Astrocyte of the spinal cord (primary cell): ENCODE data around the gene AGBL3.
"Not testable (repeated sequence)": the region's sequence is repeated elsewhere in the genome, so short reads cannot be mapped to it uniquely, and the experiment has no call there.

Experiments
- DNase-seq: peaks from one replicate; pipeline ENCODE4 v3.0.0; 2011; ENCODE audit warnings: low read depth, low spot score
- H3K4me3 ChIP-seq: 2 replicates; pipeline ENCODE4 v1.5.1; 2011; ENCODE audit warnings: low read depth, mild to moderate bottlenecking, low read length, moderate library complexity
- in situ Hi-C: cut with HindIII; loops from 2 replicates; pipeline ENCODE4 v1.10.0; 2017; ENCODE audit warnings: low sequenced_read_pairs
- TF ChIP-seq, protein P1 (sequence below): IDR thresholded peaks from 2 replicates; pipeline ENCODE4 v1.5.1; 2012; ENCODE audit warnings: low read depth, mild to moderate bottlenecking, low read length, inconsistent platforms

AGBL3 gene

GRCh38 chr7:135121868-135122267 lies 135.6 kb downstream of the AGBL3 start:
- in situ Hi-C loops, result no loop called here
- TF ChIP-seq, protein P1, sequence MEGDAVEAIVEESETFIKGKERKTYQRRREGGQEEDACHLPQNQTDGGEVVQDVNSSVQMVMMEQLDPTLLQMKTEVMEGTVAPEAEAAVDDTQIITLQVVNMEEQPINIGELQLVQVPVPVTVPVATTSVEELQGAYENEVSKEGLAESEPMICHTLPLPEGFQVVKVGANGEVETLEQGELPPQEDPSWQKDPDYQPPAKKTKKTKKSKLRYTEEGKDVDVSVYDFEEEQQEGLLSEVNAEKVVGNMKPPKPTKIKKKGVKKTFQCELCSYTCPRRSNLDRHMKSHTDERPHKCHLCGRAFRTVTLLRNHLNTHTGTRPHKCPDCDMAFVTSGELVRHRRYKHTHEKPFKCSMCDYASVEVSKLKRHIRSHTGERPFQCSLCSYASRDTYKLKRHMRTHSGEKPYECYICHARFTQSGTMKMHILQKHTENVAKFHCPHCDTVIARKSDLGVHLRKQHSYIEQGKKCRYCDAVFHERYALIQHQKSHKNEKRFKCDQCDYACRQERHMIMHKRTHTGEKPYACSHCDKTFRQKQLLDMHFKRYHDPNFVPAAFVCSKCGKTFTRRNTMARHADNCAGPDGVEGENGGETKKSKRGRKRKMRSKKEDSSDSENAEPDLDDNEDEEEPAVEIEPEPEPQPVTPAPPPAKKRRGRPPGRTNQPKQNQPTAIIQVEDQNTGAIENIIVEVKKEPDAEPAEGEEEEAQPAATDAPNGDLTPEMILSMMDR, result no peak
- no peak for DNase-seq
- no peak overlapping the region for H3K4me3 ChIP-seq

GRCh38 chr7:135124631-135125030 lies 138.3 kb downstream of the AGBL3 start:
- DNase-seq, in situ Hi-C loops, H3K4me3 ChIP-seq: not testable (repeated sequence)

GRCh38 chr7:135128931-135129330 lies 142.6 kb downstream of the AGBL3 start:
- DNase-seq, result no peak
- no peak overlapping the region for H3K4me3 ChIP-seq
- TF ChIP-seq, protein P1, result no peak
- in situ Hi-C loops, result no loop called here

GRCh38 chr7:135129579-135129978 lies 143.3 kb downstream of the AGBL3 start:
- TF ChIP-seq, protein P1, result no peak
- in situ Hi-C loops, result no loop called here
- no peak overlapping the region for H3K4me3 ChIP-seq
- no peak for DNase-seq

DNA sequence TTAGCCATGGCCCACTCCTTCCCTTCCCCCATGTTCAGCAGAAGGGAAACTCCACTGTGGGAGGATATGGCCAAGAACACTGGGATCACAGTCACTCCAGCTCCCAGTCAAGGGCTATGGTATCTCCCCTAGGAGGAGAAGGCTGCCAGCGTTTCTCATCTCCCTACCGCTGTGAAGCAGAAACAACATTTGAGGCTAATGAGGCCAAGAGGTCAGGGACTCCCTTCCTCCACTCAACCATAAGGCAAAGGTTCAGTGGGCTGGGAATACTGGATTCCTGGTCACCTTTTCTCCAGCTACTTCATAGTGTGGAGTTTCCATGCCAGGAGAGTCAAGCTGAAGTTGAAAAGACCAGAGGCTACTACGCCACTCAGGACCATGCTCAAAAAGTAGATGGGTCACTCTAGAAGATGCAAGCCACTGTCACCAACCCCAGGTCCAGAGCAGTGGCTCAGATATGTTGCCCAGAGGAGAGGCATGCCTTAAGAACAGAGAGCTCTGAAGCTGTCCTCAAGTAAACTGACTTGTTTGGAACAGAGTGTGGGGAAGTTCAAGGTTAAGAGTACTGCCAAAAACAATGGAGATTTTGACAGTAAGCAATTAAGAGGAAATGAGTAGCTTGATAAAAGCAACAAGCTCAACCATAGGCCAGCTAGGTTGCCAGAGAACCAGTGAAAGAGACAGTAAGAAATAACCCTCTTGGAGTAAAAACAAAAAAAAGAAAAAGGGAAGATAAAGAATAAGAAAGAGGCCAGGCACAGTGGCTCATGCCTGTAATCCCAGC lies 157.8 kb downstream of the AGBL3 start:
- TF ChIP-seq, protein P1, result no peak
- H3K4me3 ChIP-seq, result no peak overlapping the region
- in situ Hi-C loops, result no loop called here
- no peak for DNase-seq

GRCh38 chr7:135147341-135147898 lies 161.1 kb downstream of the AGBL3 start:
- in situ Hi-C loops, result no loop called here
- H3K4me3 ChIP-seq, result peak overlapping the region; percentile 1
- DNase-seq, result peak; percentile 28
- TF ChIP-seq, protein P1, result no peak
